ENCODE results near the gene RBM23. TPM values are rescaled to one million over a fixed set of nuclear protein-coding genes. Genes with fewer than 3 reads are reported as not detected.

RBM23 gene
- total RNA-seq, 1 donor from 2014 or later = 113 TPM

DNA sequence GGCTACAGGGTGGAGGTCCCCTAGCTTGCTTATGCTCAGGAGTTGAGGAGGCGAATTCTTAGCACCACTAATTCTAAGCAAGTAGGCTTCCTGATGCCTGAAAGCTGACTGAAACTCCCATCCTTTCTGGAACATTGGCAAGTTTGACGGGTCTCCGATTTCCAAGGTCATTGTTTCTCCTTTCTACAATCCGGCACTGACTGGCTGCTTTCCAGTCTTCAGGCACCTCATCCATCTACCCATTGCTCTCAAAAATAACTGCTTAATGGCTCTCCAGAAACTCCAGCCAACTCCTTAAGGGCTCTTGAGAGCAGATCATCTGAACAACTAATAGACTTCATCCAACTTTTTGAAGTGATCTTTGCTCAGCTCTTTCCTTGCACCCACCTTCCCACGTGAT is 22.6 kb downstream of the RBM23 start:
- Histone ChIP-seq H3K4me1 (no peaks in the 10 kb centered on the region), H3K36me3 (peaks cover 7 to 15% of the 10 kb centered on the region in 2 donors), H3K9me3 (no peaks in the 10 kb centered on the region), H3K27ac (no peak overlapping the region), H3K27me3 (no peaks in the 10 kb centered on the region), H3K4me3 (no peak overlapping the region)
- DNase-seq (ENCODE audit: low spot score in 2 of 2) = no peak
- TF ChIP-seq, protein P1, sequence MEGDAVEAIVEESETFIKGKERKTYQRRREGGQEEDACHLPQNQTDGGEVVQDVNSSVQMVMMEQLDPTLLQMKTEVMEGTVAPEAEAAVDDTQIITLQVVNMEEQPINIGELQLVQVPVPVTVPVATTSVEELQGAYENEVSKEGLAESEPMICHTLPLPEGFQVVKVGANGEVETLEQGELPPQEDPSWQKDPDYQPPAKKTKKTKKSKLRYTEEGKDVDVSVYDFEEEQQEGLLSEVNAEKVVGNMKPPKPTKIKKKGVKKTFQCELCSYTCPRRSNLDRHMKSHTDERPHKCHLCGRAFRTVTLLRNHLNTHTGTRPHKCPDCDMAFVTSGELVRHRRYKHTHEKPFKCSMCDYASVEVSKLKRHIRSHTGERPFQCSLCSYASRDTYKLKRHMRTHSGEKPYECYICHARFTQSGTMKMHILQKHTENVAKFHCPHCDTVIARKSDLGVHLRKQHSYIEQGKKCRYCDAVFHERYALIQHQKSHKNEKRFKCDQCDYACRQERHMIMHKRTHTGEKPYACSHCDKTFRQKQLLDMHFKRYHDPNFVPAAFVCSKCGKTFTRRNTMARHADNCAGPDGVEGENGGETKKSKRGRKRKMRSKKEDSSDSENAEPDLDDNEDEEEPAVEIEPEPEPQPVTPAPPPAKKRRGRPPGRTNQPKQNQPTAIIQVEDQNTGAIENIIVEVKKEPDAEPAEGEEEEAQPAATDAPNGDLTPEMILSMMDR (IDR thresholded peaks at IDR 0.05) = no peak
- intact Hi-C loops (cut with DNase I) = no loop called here

DNA sequence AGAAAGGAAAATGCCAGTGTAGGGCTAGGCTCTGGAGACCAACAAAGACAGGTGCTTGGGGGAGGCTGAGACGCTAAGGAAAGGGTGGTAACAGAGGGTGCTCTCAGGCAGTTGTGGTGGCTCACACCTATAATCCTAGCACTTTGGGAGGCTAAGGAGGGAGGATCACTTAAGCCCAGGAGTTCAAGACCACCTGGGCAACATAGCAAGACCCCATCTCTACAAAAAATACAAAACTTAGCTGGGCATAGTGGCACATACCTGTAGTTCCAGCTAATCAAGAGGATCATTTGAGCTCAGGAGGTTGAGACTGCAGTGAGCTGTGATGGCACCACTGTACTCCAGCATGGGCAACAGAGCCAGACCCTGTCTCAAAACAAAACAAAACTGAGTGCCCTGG is 23.5 kb downstream of the RBM23 start:
- H3K9me3 ChIP-seq = no peaks in the 10 kb centered on the region
- no peaks in the 10 kb centered on the region for H3K27me3 ChIP-seq
- TF ChIP-seq, protein P1 (IDR thresholded peaks at IDR 0.05) = no peak
- no peak for DNase-seq (ENCODE audit: low spot score in 2 of 2)
- no peak overlapping the region for H3K27ac ChIP-seq
- H3K36me3 ChIP-seq = peaks cover 0 to 5% of the 10 kb centered on the region in 2 donors
- no peak overlapping the region for H3K4me3 ChIP-seq
- H3K4me1 ChIP-seq = no peaks in the 10 kb centered on the region
- intact Hi-C loops (cut with DNase I) = no loop called here

- H3K4me3 ChIP-seq = no peak overlapping the region
- H3K9me3 ChIP-seq = no peaks in the 10 kb centered on the region
- intact Hi-C loops (cut with DNase I) = no loop called here
- H3K27ac ChIP-seq = no peak overlapping the region
- DNase-seq (ENCODE audit: low spot score in 2 of 2) = no peak
- no peaks in the 10 kb centered on the region for H3K4me1 ChIP-seq
- TF ChIP-seq, protein P1 (IDR thresholded peaks at IDR 0.05) = no peak
- no peaks in the 10 kb centered on the region for H3K27me3 ChIP-seq
- H3K36me3 ChIP-seq = peaks cover 0 to 3% of the 10 kb centered on the region in 2 donors
Measured at GRCh38 chr14:22893706-22894105, 25.2 kb downstream of the RBM23 start.

GRCh38 chr14:22892488-22892887 is 26.5 kb downstream of the RBM23 start:
- H3K9me3 ChIP-seq = no peaks in the 10 kb centered on the region
- H3K4me3 ChIP-seq = no peak overlapping the region
- no peaks in the 10 kb centered on the region for H3K27me3 ChIP-seq
- H3K36me3 ChIP-seq = no peaks in the 10 kb centered on the region
- TF ChIP-seq, protein P1 (IDR thresholded peaks at IDR 0.05) = no peak
- intact Hi-C loops (cut with DNase I) = no loop called here
- no peak for DNase-seq (ENCODE audit: low spot score in 2 of 2)
- no peak overlapping the region for H3K27ac ChIP-seq
- peaks cover 3 to 5% of the 10 kb centered on the region in 2 donors for H3K4me1 ChIP-seq

DNA sequence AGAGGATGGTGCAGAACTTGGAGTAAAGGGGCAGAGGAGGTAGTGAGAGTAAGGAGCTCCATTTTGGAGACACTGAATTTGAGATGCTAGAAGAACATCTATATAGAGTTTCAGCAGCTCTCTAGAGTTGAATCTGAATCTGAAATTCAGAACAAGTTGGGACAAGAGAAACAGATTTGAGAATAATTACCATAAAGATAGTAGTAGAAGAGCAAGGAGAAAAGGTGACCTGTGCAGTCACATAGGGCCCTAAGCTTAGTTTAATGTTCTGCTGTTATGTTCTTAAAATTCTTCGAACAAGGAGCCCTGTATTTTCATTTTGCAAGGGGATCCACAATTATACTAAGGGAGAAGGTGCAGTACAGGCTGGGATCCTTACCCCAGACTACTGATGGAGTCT is 28.5 kb downstream of the RBM23 start:
- DNase-seq (ENCODE audit: low spot score in 2 of 2) = no peak
- Histone ChIP-seq H3K27ac (no peak overlapping the region), H3K36me3 (no peaks in the 10 kb centered on the region), H3K4me1 (peaks cover 3 to 5% of the 10 kb centered on the region in 2 donors), H3K9me3 (no peaks in the 10 kb centered on the region), H3K27me3 (no peaks in the 10 kb centered on the region), H3K4me3 (no peak overlapping the region)
- intact Hi-C loops (cut with DNase I) = no loop called here
- TF ChIP-seq, protein P1 (IDR thresholded peaks at IDR 0.05) = no peak

- H3K9me3 ChIP-seq = no peaks in the 10 kb centered on the region
- H3K4me1 ChIP-seq = peaks cover 3 to 5% of the 10 kb centered on the region in 2 donors
- no peaks in the 10 kb centered on the region for H3K27me3 ChIP-seq
- intact Hi-C loops (cut with DNase I) = no loop called here
- no peak for DNase-seq (ENCODE audit: low spot score in 2 of 2)
- no peak overlapping the region for H3K4me3 ChIP-seq
- TF ChIP-seq, protein P1 (IDR thresholded peaks at IDR 0.05) = no peak
- no peak overlapping the region for H3K27ac ChIP-seq
- H3K36me3 ChIP-seq = no peaks in the 10 kb centered on the region
Measured at GRCh38 chr14:22888662-22889061, 30.3 kb downstream of the RBM23 start.

Measured in ascending aorta (tissue), 2 donors.